HepG2 (cell line): Measurements from ENCODE around the gene TNNI2. TPM values are rescaled to one million over a fixed set of nuclear protein-coding genes. Genes with fewer than 3 reads are reported as not detected.

Source experiments
- ARNTL ChIP-seq: sonication (generic); formaldehyde crosslinking; IDR thresholded peaks from 2 replicates; pipeline ENCODE4 v1.4.0; 2020; ENCODE audit warnings: mild to moderate bottlenecking, missing genetic modification reagents
- BRD4 ChIP-seq: sonication (generic); formaldehyde crosslinking; IDR thresholded peaks from 2 replicates; pipeline ENCODE4 v1.4.0; 2020; ENCODE audit warnings: missing genetic modification reagents
- BRF2 ChIP-seq: sonication (generic); formaldehyde crosslinking; IDR thresholded peaks from 2 replicates; pipeline ENCODE4 v1.8.1; 2022; ENCODE audit warnings: mild to moderate bottlenecking, missing genetic modification reagents
- CREB1 ChIP-seq, 2 experiments: fragments of 450-650 bp in 1 of 2; IDR thresholded peaks; 2 replicates each; pipeline ENCODE4 v1.6.1; 2016 to 2017; ENCODE audit warnings: control low read depth in 1 of 2, mild to moderate bottlenecking in 1 of 2, missing compliant biosample characterization in 1 of 2, missing genetic modification characterization in 1 of 2
- EED ChIP-seq: sonication (generic); formaldehyde crosslinking; IDR thresholded peaks from 2 replicates; pipeline ENCODE4 v1.5.0; 2020; ENCODE audit warnings: mild to moderate bottlenecking, missing genetic modification reagents
- HMG20B ChIP-seq: conservative IDR thresholded peaks from 2 replicates; pipeline ENCODE4 v1.6.1; 2016; ENCODE audit warnings: missing genetic modification reagents, missing compliant biosample characterization
- HNF4A ChIP-seq: sonication (generic); formaldehyde crosslinking; IDR thresholded peaks from 2 replicates; pipeline ENCODE4 v1.4.0; 2020; ENCODE audit warnings: missing genetic modification reagents
- MAF1 ChIP-seq: sonication (generic); formaldehyde crosslinking; IDR thresholded peaks from 2 replicates; pipeline ENCODE4 v1.5.0; 2020; ENCODE audit warnings: missing genetic modification reagents, borderline replicate concordance
- MTERF4 ChIP-seq: sonication (generic); formaldehyde crosslinking; IDR thresholded peaks from 2 replicates; pipeline ENCODE4 v1.8.0; 2023; ENCODE audit warnings: mild to moderate bottlenecking, missing genetic modification reagents
- NFIC ChIP-seq: IDR thresholded peaks from 2 replicates; pipeline ENCODE4 v1.6.1; 2012; ENCODE audit warnings: mild to moderate bottlenecking, low read length, inconsistent platforms
- NFKB2 ChIP-seq: sonication (generic); formaldehyde crosslinking; IDR thresholded peaks from 2 replicates; pipeline ENCODE4 v1.4.0; 2020; ENCODE audit warnings: missing genetic modification reagents, borderline replicate concordance
- PRPF4 ChIP-seq: fragments of 200-400 bp; formaldehyde crosslinking; IDR thresholded peaks from 2 replicates; pipeline ENCODE4 v1.6.1; 2016; ENCODE audit warnings: low read length, low read depth; ENCODE audit not compliant: poor library complexity, severe bottlenecking
- RBFOX2 ChIP-seq: fragments of 200-400 bp; formaldehyde crosslinking; IDR thresholded peaks from 2 replicates; pipeline ENCODE4 v1.6.1; 2017; ENCODE audit warnings: low read depth, mild to moderate bottlenecking, low read length
- SALL1 ChIP-seq: sonication (generic); formaldehyde crosslinking; IDR thresholded peaks from 2 replicates; pipeline ENCODE4 v1.8.0; 2022; ENCODE audit warnings: mild to moderate bottlenecking, missing genetic modification reagents
- SRSF1 ChIP-seq: fragments of 200-400 bp; formaldehyde crosslinking; optimal IDR thresholded peaks from 2 replicates; pipeline ENCODE3; 2017; ENCODE audit warnings: mild to moderate bottlenecking, low read depth, low read length, moderate library complexity
- TSC22D2 ChIP-seq: sonication (generic); formaldehyde crosslinking; IDR thresholded peaks from 2 replicates; pipeline ENCODE4 v1.5.1; 2020; ENCODE audit warnings: missing genetic modification reagents, mild to moderate bottlenecking, borderline replicate concordance
- ZFP36 ChIP-seq: fragments of 150-350 bp; IDR thresholded peaks from 2 replicates; pipeline ENCODE4 v1.6.1; 2018; ENCODE audit warnings: borderline replicate concordance, low read length, low read depth; ENCODE audit not compliant: partially characterized antibody
- ZFX ChIP-seq: sonication (generic); formaldehyde crosslinking; IDR thresholded peaks from 2 replicates; pipeline ENCODE4 v1.4.0; 2020; ENCODE audit warnings: mild to moderate bottlenecking, low read depth, missing genetic modification reagents, moderate library complexity
- ZMAT3 ChIP-seq: sonication (generic); formaldehyde crosslinking; conservative IDR thresholded peaks from 2 replicates; pipeline ENCODE4 v1.7.0; 2021; ENCODE audit warnings: missing genetic modification reagents
- ZNF160 ChIP-seq: sonication (generic); formaldehyde crosslinking; IDR thresholded peaks from 2 replicates; pipeline ENCODE4 v1.8.0; 2022; ENCODE audit warnings: mild to moderate bottlenecking, inconsistent platforms, missing genetic modification reagents
- ZNF18 ChIP-seq: sonication (generic); formaldehyde crosslinking; IDR thresholded peaks from 2 replicates; pipeline ENCODE4 v1.8.0; 2022; ENCODE audit warnings: mild to moderate bottlenecking, missing genetic modification reagents; ENCODE audit not compliant: insufficient replicate concordance
- ZNF337 ChIP-seq: sonication (generic); formaldehyde crosslinking; IDR thresholded peaks from 2 replicates; pipeline ENCODE4 v1.5.1; 2020; ENCODE audit warnings: missing genetic modification reagents, low read depth, mild to moderate bottlenecking, borderline replicate concordance
- ZNF451 ChIP-seq: sonication (generic); formaldehyde crosslinking; IDR thresholded peaks from 2 replicates; pipeline ENCODE4 v1.5.0; 2020; ENCODE audit warnings: mild to moderate bottlenecking, missing genetic modification reagents
- ZNF468 ChIP-seq: sonication (generic); formaldehyde crosslinking; IDR thresholded peaks from 2 replicates; pipeline ENCODE4 v1.8.0; 2022; ENCODE audit warnings: mild to moderate bottlenecking, moderate library complexity, missing genetic modification reagents
- ZNF703 ChIP-seq: sonication (generic); formaldehyde crosslinking; IDR thresholded peaks from 2 replicates; pipeline ENCODE4 v1.5.1; 2020; ENCODE audit warnings: missing genetic modification reagents, mild to moderate bottlenecking, moderate library complexity, borderline replicate concordance
- polyA plus RNA-seq, 8 experiments: library from polyadenylated mRNA; depleted of rRNA in 3 of 8; stranded (reverse) in 7 of 8; unstranded in 1 of 8; fragments of >200 nt; fragmentation: Illumina TruSeq in 4 of 8; extraction: Trizol in 4 of 8; gene quantifications; 2 replicates each; pipeline versions ENCODE4 v1.2.1 to v1.2.3, GENCODE V29; 2011 to 2016; ENCODE audit warnings: low read depth in 4 of 8, missing spikeins in 1 of 8, mixed read lengths in 1 of 8; ENCODE audit not compliant: insufficient read depth in 1 of 8
- total RNA-seq, 5 experiments: library from RNA; depleted of rRNA; stranded (reverse); fragments of >200 nt; fragmentation: Illumina TruSeq; extraction: Trizol; gene quantifications; 2 replicates each; pipeline ENCODE4 v1.2.3, GENCODE V29; 2016; ENCODE audit warnings: low read depth in 1 of 5
- TF ChIP-seq, protein P1 (sequence below): IDR thresholded peaks from 2 replicates; pipeline ENCODE4 v1.6.1; 2012; ENCODE audit warnings: inconsistent platforms

TNNI2 gene
- total and polyA plus RNA-seq, 2 of the 13 experiments (the other 11 are each of a cell fraction or from before 2014, with no cell fraction given) = 7.2 to 12.0 TPM

DNA sequence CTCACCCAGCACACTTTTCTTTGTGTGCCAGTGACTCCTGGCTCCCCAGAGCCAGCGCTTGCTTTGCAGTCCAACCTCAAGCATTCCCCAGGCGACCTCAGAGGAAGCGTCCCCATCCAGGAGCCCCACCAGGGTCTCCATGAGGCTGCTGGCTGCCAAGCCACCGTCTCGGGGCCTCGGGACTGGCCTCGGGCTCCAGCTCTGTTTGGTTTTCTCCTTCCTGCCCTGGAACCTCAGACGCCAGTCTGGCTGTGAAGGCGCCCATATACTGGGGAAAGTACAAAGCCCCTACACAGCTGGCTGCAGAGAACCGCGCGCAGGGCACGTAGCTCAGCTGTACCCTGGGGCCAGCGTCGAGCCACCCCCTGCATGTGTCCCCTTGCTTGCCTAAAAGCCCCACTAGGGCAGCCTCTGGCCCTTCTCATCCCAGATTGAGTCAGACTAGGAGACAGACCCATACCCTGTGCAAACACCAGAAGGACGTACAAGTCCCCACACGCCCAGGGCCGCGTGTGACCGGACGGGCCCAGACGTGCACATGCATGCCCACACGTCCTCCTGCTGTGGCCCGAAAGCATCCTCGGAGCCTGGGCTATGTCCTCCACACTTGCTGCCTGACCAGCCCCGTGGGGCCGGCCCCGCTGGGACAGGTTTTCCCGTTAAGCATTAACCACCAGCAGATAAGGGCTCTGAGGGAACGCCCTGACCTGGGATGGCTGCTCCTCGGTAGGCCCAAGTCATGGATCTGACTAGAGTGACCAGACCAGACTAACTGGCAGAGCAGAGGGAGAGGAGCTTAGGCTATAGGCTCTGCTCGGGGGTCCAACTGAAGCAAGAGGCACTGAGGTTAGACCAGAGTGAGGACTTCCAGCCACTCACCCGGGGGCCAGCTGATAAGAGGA, 8.2 kb upstream of the TNNI2 start (continued):
- TF ChIP-seq ZNF703 (CRISPR knock-in tag) (0 out of 2 replicates have a peak, but pooled peaks have one; percentile 21), ARNTL (peak; percentile 91), MTERF4 (peak; percentile 91), HMG20B (CRISPR knock-in tag) (no peak), ZMAT3 (CRISPR knock-in tag) (peak; percentile 83; the same call in 1 of the 2 replicates), EED (no peak; the same call in 1 of the 2 replicates), ZNF337 (peak; percentile 98; the same call in 1 of the 2 replicates), HNF4A (no peak), ZFX (CRISPR knock-in tag) (peak; percentile 96), ZNF451 (CRISPR knock-in tag) (0 out of 2 replicates have a peak, but pooled peaks have one; percentile 66), BRD4 (CRISPR knock-in tag) (peak; percentile 71; the same call in 1 of the 2 replicates), ZNF160 (peak; percentile 84), TSC22D2 (CRISPR knock-in tag) (peak; percentile 29; the same call in 1 of the 2 replicates), SALL1 (CRISPR knock-in tag) (peak; percentile 92), ZNF468 (CRISPR knock-in tag) (no peak), ZFP36 (no peak), BRF2 (no peak), SRSF1 (no peak), NFKB2 (CRISPR knock-in tag) (peak; percentile 90), MAF1 (CRISPR knock-in tag) (no peak), RBFOX2 (peak; percentile 70), CREB1 (IDR thresholded peaks at IDR 0.05) (no peak), CREB1 (CRISPR knock-in tag; IDR thresholded peaks at IDR 0.05) (no peak; the same call in 1 of the 2 replicates), PRPF4 (no peak), NFIC (no peak), ZNF18 (CRISPR knock-in tag) (peak; percentile 66)
- TF ChIP-seq, protein P1, sequence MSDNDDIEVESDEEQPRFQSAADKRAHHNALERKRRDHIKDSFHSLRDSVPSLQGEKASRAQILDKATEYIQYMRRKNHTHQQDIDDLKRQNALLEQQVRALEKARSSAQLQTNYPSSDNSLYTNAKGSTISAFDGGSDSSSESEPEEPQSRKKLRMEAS = peak; percentile 97
